AG04449 (cell line): ENCODE results near the gene CHST5.

Source experiments
- CTCF ChIA-PET: fragments of 350-600 bp; formaldehyde crosslinking; extraction: SDS; loops from one replicate; lab custom pipeline; 2021; ENCODE audit warnings: antibody characterized with exemption; lab: Yijun Ruan, JAX
- POLR2A ChIA-PET: fragments of 400-600, 350-600 bp; formaldehyde crosslinking; extraction: SDS; loops from one replicate; lab custom pipeline; 2020; ENCODE audit warnings: antibody characterized with exemption, inconsistent platforms; lab: Yijun Ruan, JAX
- DNase-seq: peaks from one replicate; pipeline ENCODE4 v3.0.0-alpha.2; 2010; ENCODE audit warnings: low read depth, low spot score
- H3K4me3 ChIP-seq: 2 replicates; pipeline ENCODE4 v1.5.1; 2011; ENCODE audit warnings: low read depth, mild to moderate bottlenecking, control low read depth, low read length
- TF ChIP-seq, protein P1 (sequence below): IDR thresholded peaks from one replicate; pipeline ENCODE4 v1.5.1; 2011; ENCODE audit warnings: mild to moderate bottlenecking, moderate library complexity, low read length, control low read depth, inconsistent platforms; ENCODE audit not compliant: insufficient read depth; ENCODE audit errors: missing control alignments

Gene CHST5

DNA sequence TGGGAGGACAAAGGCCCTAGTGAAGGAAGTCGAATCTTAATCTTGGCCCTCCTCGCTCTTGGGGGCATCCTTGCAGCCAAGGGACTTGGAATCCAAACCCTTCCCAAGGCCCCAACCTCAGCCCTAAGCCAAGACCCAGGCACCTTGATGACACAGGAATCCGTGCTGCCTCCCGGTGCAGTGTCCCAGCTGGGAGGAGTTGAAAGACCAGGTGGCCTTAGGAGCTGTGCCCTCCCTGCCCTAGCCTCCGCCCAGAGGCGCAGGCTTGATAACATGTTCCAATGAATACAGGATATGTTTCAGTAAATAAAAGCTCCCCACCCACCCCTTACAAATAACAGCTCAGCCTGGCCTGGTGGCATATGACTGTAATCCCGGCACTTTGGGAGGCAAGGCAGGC is at the start of gene CHST5:
Gene CHST5, minus strand, starts transcription at position 208 of the 400 bp plus-strand sequence. CDS start 5,724 bp downstream, outside the sequence.
- H3K4me3 ChIP-seq, result no peak within 1 kb of the TSS
- DNase-seq, result no peak
- ChIA-PET CTCF (interaction anchor here (1.0 to 3.1 kb wide), 2 partner anchors 18 to 64 kb away, joined by 3 to 22 read pairs; no protein-coding TSS in a partner anchor), POLR2A (interaction anchor here (0.6 to 1.3 kb wide), 2 partner anchors 8 to 19 kb away, joined by 3 to 4 read pairs; no protein-coding TSS in a partner anchor)
- TF ChIP-seq, protein P1, sequence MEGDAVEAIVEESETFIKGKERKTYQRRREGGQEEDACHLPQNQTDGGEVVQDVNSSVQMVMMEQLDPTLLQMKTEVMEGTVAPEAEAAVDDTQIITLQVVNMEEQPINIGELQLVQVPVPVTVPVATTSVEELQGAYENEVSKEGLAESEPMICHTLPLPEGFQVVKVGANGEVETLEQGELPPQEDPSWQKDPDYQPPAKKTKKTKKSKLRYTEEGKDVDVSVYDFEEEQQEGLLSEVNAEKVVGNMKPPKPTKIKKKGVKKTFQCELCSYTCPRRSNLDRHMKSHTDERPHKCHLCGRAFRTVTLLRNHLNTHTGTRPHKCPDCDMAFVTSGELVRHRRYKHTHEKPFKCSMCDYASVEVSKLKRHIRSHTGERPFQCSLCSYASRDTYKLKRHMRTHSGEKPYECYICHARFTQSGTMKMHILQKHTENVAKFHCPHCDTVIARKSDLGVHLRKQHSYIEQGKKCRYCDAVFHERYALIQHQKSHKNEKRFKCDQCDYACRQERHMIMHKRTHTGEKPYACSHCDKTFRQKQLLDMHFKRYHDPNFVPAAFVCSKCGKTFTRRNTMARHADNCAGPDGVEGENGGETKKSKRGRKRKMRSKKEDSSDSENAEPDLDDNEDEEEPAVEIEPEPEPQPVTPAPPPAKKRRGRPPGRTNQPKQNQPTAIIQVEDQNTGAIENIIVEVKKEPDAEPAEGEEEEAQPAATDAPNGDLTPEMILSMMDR, result no peak

DNA sequence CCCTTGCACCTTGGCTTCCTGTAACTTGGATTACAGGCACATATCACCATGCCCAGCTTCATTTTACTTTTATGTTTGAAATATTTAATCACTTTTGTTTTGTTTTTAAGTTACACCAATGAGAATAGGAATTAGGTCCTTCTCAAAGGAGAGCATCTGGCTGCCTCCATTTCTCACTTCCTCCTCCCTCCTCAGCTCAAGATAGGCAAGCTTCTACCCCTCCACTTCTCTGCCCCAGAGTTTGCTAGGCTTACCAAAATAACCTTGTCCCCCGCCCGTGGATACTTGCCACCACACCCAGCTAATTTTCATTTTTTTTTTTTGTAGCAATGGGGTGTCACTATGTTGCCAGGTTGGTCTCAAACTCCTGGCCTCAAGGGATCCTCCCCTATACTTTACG is 48.2 kb upstream of the CHST5 start:
- TF ChIP-seq, protein P1, result no peak
- ChIA-PET CTCF (no interaction called here), POLR2A (no interaction called here)
- H3K4me3 ChIP-seq, result no peak overlapping the region
- DNase-seq, result no peak

DNA sequence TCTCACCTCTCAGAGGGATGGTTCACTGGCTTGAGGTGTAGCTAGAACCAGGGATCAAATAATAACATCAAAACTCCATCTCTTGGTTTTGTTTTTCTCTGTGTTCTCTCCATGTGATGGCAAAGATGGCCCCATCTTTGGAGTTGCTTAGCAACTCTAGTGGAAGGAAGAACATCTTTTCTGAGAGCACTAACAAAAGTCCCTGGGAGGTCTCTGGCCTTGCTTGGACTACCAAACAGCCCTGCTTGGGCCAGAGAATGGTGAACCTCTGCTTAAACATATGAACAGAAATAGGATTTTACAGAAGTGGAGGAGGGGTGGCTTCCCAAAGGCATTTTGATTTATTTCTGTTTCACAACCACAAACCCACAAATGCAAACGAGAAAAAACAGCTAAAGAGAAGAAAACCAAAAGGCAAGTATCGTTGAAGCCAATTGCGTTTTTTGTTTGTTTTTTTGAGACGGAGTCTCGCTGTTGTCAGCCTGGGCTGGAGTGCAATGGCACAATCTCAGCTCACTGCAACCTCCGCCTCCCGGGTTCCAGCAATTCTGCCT is 43.5 kb upstream of the CHST5 start:
- TF ChIP-seq, protein P1, result no peak
- no peak for DNase-seq
- ChIA-PET CTCF (interaction anchor here (1.0 to 1.3 kb wide), 3 partner anchors 11 to 42 kb away, joined by 3 to 4 read pairs (median 3); no protein-coding TSS in a partner anchor), POLR2A (no interaction called here)
- H3K4me3 ChIP-seq, result no peak overlapping the region

DNA sequence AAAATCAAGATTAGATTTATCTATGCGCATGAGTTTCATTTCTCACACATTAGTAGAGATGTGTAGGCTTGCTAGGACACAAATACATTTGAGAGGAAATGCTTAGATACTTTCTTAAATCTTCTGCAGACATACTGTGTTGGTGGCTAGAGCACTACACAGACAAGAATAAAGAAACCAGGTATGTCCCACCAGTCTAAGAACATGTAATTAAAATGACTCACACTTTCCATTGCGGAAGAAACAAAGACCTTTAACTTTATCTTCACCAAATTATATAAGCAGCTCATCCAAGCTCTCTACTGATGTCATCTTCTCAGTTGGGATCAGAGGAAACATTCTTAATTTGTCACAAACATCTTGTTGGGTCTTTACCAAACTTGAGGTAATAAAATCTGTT is 42.8 kb upstream of the CHST5 start:
- TF ChIP-seq, protein P1, result no peak
- CTCF ChIA-PET, result interaction anchor here (1.0 to 1.3 kb wide), 3 partner anchors 11 to 43 kb away, joined by 3 to 4 read pairs (median 3); no protein-coding TSS in a partner anchor

DNA sequence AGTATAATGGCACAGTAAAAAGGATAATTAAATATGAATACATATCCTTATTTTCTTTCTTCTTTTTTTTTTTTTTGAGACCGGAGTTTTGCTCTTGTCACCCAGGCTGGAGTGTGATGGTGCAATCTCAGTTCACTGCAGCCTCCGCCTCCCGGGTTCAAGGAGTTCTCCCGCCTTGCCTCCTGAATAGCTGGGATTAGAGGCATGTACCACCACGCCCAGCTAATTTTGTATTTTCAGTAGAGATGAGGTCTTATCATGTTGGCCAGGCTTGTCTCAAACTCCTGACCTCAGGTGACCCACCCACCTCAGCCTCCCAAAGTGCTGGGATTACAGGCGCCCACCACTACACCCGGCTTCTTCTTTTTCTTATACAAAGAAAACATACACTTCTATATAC is 42.3 kb upstream of the CHST5 start:
- ChIA-PET POLR2A (no interaction called here), CTCF (interaction anchor here (1.0 to 1.3 kb wide), 2 partner anchors 10 to 14 kb away, joined by 3 read pairs; no protein-coding TSS in a partner anchor)
- TF ChIP-seq, protein P1, result no peak
- DNase-seq, result no peak
- H3K4me3 ChIP-seq, result no peak overlapping the region

More for the DNA sequence above, 42.8 kb upstream of the CHST5 start:
- DNase-seq, result no peak
- H3K4me3 ChIP-seq, result no peak overlapping the region
- POLR2A ChIA-PET, result no interaction called here

DNA sequence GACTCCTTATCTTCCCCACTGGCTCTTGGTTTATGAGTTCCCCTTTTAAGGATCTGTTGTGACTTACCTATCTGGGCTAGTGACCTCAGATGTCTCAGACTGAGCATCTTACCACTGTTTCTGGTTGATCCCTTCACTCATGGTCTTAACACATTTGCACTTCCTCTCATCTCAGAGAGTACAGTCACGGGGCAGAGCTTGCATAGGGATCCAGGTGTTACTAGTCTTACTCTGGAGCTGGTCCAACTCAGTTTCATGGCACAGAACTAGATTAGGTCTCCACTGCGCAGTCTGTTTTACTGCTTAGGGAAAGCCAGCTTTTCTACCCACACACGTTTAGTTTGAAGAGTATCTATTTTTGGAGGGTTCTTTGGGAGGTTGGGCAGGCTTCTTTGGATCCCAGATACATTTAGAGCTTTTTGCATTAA is 40.5 kb upstream of the CHST5 start:
- no peak for DNase-seq
- CTCF ChIA-PET, result interaction anchor here (0.7 to 3.0 kb wide), 5 partner anchors 10 to 188 kb away, joined by 4 to 9 read pairs (median 4); partner anchors contain the start of genes ADAT1, GABARAPL2 and TMEM170A
- no peak overlapping the region for H3K4me3 ChIP-seq
- POLR2A ChIA-PET, result no interaction called here
- TF ChIP-seq, protein P1, result no peak
